GM23338 (cell line): ENCODE data around the gene PRKAB2. TPM values are rescaled to one million over a fixed set of nuclear protein-coding genes. Genes with fewer than 3 reads are reported as not detected.

ENCODE experiments used
- ATAC-seq: fragments of 200-7000 bp; cut with Tn5 transposase; 3 replicates; pipeline ENCODE4 v1.9.1; 2020
- DNase-seq: peaks from one replicate; pipeline ENCODE4 v3.0.0-alpha.2; 2015; ENCODE audit warnings: low spot score
- H2AFZ ChIP-seq: fragments of 200-600 bp; sonication (generic); 2 replicates; pipeline ENCODE4 v1.8.0; 2016; ENCODE audit warnings: antibody characterized with exemption, mild to moderate bottlenecking, moderate library complexity
- H3F3A ChIP-seq: fragments of 200-600 bp; sonication (generic); replicated peaks from 2 replicates; pipeline ENCODE4 v1.8.0; 2017; ENCODE audit warnings: antibody characterized with exemption, mixed run types, low read depth
- H3K27ac ChIP-seq: fragments of 200-600 bp; sonication (generic); 2 replicates; pipeline ENCODE4 v1.6.1; 2016; ENCODE audit warnings: low read depth
- H3K27me3 ChIP-seq: fragments of 200-600 bp; sonication (generic); 2 replicates; pipeline ENCODE4 v1.8.0; 2016; ENCODE audit warnings: mild to moderate bottlenecking, mixed run types, moderate library complexity; ENCODE audit not compliant: insufficient read depth
- H3K36me3 ChIP-seq: fragments of 200-600 bp; sonication (generic); 2 replicates; pipeline ENCODE4 v1.8.0; 2016; ENCODE audit warnings: mild to moderate bottlenecking; ENCODE audit not compliant: insufficient read depth
- H3K4me1 ChIP-seq: fragments of 200-600 bp; sonication (generic); 2 replicates; pipeline ENCODE4 v1.8.0; 2016; ENCODE audit warnings: mild to moderate bottlenecking, moderate library complexity; ENCODE audit not compliant: insufficient read depth
- H3K4me2 ChIP-seq: fragments of 200-600 bp; sonication (generic); 2 replicates; pipeline ENCODE4 v1.7.1; 2017; ENCODE audit warnings: mixed run types
- H3K4me3 ChIP-seq: fragments of 200-600 bp; sonication (generic); 2 replicates; pipeline ENCODE4 v1.6.1; 2016; ENCODE audit warnings: mixed run types
- H3K79me2 ChIP-seq: fragments of 200-600 bp; sonication (generic); replicated peaks from 2 replicates; pipeline ENCODE4 v1.8.0; 2017; ENCODE audit warnings: mild to moderate bottlenecking; ENCODE audit not compliant: insufficient read depth
- H3K9me2 ChIP-seq: fragments of 200-600 bp; sonication (generic); 2 replicates; pipeline ENCODE4 v1.8.0; 2017; ENCODE audit not compliant: insufficient read depth
- H4K20me1 ChIP-seq: fragments of 200-600 bp; sonication (generic); replicated peaks from 2 replicates; pipeline ENCODE4 v1.8.0; 2017; ENCODE audit warnings: mild to moderate bottlenecking; ENCODE audit not compliant: insufficient read depth
- H3K27ac Mint-ChIP-seq: 2 replicates; pipeline ENCODE4 v1.8.0; 2020; ENCODE audit warnings: inconsistent platforms, mild to moderate bottlenecking, moderate library complexity, mixed read lengths
- H3K27me3 Mint-ChIP-seq: 3 replicates; pipeline ENCODE4 v1.8.0; 2022; ENCODE audit warnings: low read depth, mild to moderate bottlenecking, moderate library complexity, mixed read lengths, inconsistent platforms; ENCODE audit not compliant: insufficient read depth, poor library complexity
- H3K36me3 Mint-ChIP-seq: 3 replicates; pipeline ENCODE4 v1.8.0; 2021; ENCODE audit warnings: low read depth, mild to moderate bottlenecking, inconsistent platforms, moderate library complexity, mixed read lengths
- H3K4me1 Mint-ChIP-seq: 3 replicates; pipeline ENCODE4 v1.8.0; 2020; ENCODE audit warnings: mild to moderate bottlenecking, inconsistent platforms, mixed read lengths
- H3K4me3 Mint-ChIP-seq: 3 replicates; pipeline ENCODE4 v1.8.0; 2021; ENCODE audit warnings: moderate library complexity, mild to moderate bottlenecking, inconsistent platforms, mixed read lengths
- H3K9me3 Mint-ChIP-seq: 3 replicates; pipeline ENCODE4 v1.8.0; 2020; ENCODE audit warnings: moderate library complexity, mild to moderate bottlenecking, inconsistent platforms, mixed read lengths
- CREB1 ChIP-seq: fragments of 250-450 bp; sonication (Bioruptor Pico); IDR thresholded peaks from 2 replicates; pipeline ENCODE4 v1.5.0; 2020; ENCODE audit warnings: low read depth, mild to moderate bottlenecking, moderate library complexity
- ETS1 ChIP-seq: IDR thresholded peaks from 2 replicates; pipeline ENCODE4 v1.6.1; 2016; ENCODE audit warnings: antibody characterized with exemption
- EZH2 ChIP-seq: fragments of 200-600 bp; sonication (generic); IDR thresholded peaks from one replicate; pipeline ENCODE4 v1.8.0; 2017; ENCODE audit warnings: antibody characterized with exemption, mild to moderate bottlenecking, low read depth; ENCODE audit not compliant: unreplicated experiment
- EZH2phosphoT487 ChIP-seq: fragments of 200-600 bp; sonication (generic); IDR thresholded peaks from one replicate; pipeline ENCODE4 v1.8.1; 2018; ENCODE audit warnings: antibody characterized with exemption; ENCODE audit not compliant: unreplicated experiment
- JUNB ChIP-seq: IDR thresholded peaks from one replicate; pipeline ENCODE4 v1.6.1; 2016; ENCODE audit warnings: antibody characterized with exemption; ENCODE audit not compliant: unreplicated experiment
- NANOG ChIP-seq: IDR thresholded peaks from 2 replicates; pipeline ENCODE4 v1.6.1; 2016; ENCODE audit warnings: antibody characterized with exemption, borderline replicate concordance
- POLR2AphosphoS5 ChIP-seq: IDR thresholded peaks from 2 replicates; pipeline ENCODE4 v1.6.1; 2016; ENCODE audit warnings: antibody characterized with exemption, low read depth
- REST ChIP-seq: IDR thresholded peaks from one replicate; pipeline ENCODE4 v1.6.1; 2018; ENCODE audit warnings: antibody characterized with exemption; ENCODE audit not compliant: unreplicated experiment
- STAT1 ChIP-seq: IDR thresholded peaks from one replicate; pipeline ENCODE4 v1.6.1; 2016; ENCODE audit warnings: antibody characterized with exemption; ENCODE audit not compliant: unreplicated experiment
- ZNF114 ChIP-seq: fragments of 250-450 bp; sonication (Bioruptor Pico); IDR thresholded peaks from 2 replicates; pipeline ENCODE4 v1.5.0; 2020; ENCODE audit warnings: mild to moderate bottlenecking, moderate library complexity
- ZNF331 ChIP-seq: fragments of 250-450 bp; sonication (Bioruptor Pico); IDR thresholded peaks from 2 replicates; pipeline ENCODE4 v1.5.0; 2020; ENCODE audit warnings: low read depth, mild to moderate bottlenecking, moderate library complexity
- polyA plus RNA-seq: library from polyadenylated mRNA; unstranded; fragments of >200 nt; fragmentation: Nextera tagmentation; extraction: Ambion mirVana; gene quantifications from 2 replicates; pipeline ENCODE4 v1.2.1, GENCODE V29; 2016
- total RNA-seq: library from RNA; depleted of rRNA; stranded (reverse); fragments of >200 nt; shearing (Covaris generic); gene quantifications from 2 replicates; pipeline ENCODE4 v1.2.3, GENCODE V29; 2014
- TF ChIP-seq, protein P1 (sequence below), 2 experiments: fragments of 200-600 bp in 1 of 2; sonication (generic) in 1 of 2; conservative IDR thresholded peaks; 2 replicates each; pipeline versions ENCODE4 v1.5.1 to v1.6.1; 2016 to 2017; ENCODE audit warnings: antibody characterized with exemption in 2 of 2, low read depth in 2 of 2, mild to moderate bottlenecking in 2 of 2, moderate library complexity in 1 of 2
- TF ChIP-seq, protein P2 (sequence below): fragments of 250-450 bp; sonication (Bioruptor Pico); IDR thresholded peaks from 2 replicates; pipeline ENCODE4 v1.5.0; 2020; ENCODE audit warnings: mild to moderate bottlenecking, moderate library complexity

PRKAB2 gene
- total and polyA plus RNA-seq, 2 experiments from 2014 or later: 15.9 to 32.2 TPM

- H3K4me1 ChIP-seq: no peaks in the 10 kb centered on the region
- Mint-ChIP-seq H3K4me3 (no peak overlapping the region), H3K4me1 (no peaks in the 10 kb centered on the region), H3K36me3 (no peaks in the 10 kb centered on the region), H3K27ac (no peak overlapping the region), H3K9me3 (no peaks in the 10 kb centered on the region), H3K27me3 (peaks cover 1% of the 10 kb centered on the region)
- H4K20me1 ChIP-seq: no peaks in the 10 kb centered on the region
- DNase-seq (no peak), ATAC-seq (no peak)
- no peak overlapping the region for H3K4me3 ChIP-seq
- TF ChIP-seq EZH2: no peak
- TF ChIP-seq, protein P1, sequence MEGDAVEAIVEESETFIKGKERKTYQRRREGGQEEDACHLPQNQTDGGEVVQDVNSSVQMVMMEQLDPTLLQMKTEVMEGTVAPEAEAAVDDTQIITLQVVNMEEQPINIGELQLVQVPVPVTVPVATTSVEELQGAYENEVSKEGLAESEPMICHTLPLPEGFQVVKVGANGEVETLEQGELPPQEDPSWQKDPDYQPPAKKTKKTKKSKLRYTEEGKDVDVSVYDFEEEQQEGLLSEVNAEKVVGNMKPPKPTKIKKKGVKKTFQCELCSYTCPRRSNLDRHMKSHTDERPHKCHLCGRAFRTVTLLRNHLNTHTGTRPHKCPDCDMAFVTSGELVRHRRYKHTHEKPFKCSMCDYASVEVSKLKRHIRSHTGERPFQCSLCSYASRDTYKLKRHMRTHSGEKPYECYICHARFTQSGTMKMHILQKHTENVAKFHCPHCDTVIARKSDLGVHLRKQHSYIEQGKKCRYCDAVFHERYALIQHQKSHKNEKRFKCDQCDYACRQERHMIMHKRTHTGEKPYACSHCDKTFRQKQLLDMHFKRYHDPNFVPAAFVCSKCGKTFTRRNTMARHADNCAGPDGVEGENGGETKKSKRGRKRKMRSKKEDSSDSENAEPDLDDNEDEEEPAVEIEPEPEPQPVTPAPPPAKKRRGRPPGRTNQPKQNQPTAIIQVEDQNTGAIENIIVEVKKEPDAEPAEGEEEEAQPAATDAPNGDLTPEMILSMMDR (conservative IDR thresholded peaks at IDR 0.05; ENCODE audit: low read depth in 2 of 2): no peak
- TF ChIP-seq ETS1: no peak
- no peak for TF ChIP-seq REST
- TF ChIP-seq STAT1: no peak
- no peak for TF ChIP-seq POLR2AphosphoS5
- no peak for TF ChIP-seq NANOG
- TF ChIP-seq, protein P2, sequence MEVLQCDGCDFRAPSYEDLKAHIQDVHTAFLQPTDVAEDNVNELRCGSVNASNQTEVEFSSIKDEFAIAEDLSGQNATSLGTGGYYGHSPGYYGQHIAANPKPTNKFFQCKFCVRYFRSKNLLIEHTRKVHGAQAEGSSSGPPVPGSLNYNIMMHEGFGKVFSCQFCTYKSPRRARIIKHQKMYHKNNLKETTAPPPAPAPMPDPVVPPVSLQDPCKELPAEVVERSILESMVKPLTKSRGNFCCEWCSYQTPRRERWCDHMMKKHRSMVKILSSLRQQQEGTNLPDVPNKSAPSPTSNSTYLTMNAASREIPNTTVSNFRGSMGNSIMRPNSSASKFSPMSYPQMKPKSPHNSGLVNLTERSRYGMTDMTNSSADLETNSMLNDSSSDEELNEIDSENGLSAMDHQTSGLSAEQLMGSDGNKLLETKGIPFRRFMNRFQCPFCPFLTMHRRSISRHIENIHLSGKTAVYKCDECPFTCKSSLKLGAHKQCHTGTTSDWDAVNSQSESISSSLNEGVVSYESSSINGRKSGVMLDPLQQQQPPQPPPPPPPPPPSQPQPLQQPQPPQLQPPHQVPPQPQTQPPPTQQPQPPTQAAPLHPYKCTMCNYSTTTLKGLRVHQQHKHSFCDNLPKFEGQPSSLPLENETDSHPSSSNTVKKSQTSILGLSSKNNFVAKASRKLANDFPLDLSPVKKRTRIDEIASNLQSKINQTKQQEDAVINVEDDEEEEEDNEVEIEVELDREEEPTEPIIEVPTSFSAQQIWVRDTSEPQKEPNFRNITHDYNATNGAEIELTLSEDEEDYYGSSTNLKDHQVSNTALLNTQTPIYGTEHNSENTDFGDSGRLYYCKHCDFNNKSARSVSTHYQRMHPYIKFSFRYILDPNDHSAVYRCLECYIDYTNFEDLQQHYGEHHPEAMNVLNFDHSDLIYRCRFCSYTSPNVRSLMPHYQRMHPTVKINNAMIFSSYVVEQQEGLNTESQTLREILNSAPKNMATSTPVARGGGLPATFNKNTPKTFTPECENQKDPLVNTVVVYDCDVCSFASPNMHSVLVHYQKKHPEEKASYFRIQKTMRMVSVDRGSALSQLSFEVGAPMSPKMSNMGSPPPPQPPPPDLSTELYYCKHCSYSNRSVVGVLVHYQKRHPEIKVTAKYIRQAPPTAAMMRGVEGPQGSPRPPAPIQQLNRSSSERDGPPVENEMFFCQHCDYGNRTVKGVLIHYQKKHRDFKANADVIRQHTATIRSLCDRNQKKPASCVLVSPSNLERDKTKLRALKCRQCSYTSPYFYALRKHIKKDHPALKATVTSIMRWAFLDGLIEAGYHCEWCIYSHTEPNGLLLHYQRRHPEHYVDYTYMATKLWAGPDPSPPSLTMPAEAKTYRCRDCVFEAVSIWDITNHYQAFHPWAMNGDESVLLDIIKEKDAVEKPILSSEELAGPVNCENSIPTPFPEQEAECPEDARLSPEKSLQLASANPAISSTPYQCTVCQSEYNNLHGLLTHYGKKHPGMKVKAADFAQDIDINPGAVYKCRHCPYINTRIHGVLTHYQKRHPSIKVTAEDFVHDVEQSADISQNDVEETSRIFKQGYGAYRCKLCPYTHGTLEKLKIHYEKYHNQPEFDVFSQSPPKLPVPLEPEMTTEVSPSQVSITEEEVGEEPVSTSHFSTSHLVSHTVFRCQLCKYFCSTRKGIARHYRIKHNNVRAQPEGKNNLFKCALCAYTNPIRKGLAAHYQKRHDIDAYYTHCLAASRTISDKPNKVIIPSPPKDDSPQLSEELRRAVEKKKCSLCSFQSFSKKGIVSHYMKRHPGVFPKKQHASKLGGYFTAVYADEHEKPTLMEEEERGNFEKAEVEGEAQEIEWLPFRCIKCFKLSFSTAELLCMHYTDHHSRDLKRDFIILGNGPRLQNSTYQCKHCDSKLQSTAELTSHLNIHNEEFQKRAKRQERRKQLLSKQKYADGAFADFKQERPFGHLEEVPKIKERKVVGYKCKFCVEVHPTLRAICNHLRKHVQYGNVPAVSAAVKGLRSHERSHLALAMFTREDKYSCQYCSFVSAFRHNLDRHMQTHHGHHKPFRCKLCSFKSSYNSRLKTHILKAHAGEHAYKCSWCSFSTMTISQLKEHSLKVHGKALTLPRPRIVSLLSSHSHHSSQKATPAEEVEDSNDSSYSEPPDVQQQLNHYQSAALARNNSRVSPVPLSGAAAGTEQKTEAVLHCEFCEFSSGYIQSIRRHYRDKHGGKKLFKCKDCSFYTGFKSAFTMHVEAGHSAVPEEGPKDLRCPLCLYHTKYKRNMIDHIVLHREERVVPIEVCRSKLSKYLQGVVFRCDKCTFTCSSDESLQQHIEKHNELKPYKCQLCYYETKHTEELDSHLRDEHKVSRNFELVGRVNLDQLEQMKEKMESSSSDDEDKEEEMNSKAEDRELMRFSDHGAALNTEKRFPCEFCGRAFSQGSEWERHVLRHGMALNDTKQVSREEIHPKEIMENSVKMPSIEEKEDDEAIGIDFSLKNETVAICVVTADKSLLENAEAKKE (CRISPR knock-in tag): no peak
- no peak for TF ChIP-seq ZNF114 (CRISPR knock-in tag)
- no peak for TF ChIP-seq EZH2phosphoT487
- TF ChIP-seq CREB1 (CRISPR knock-in tag): no peak
- TF ChIP-seq JUNB: no peak
- no peak for TF ChIP-seq ZNF331 (CRISPR knock-in tag)
- no peak overlapping the region for H2AFZ ChIP-seq
- H3K27ac ChIP-seq: no peak overlapping the region
- H3K4me2 ChIP-seq: no peak overlapping the region
- no peaks in the 10 kb centered on the region for H3K79me2 ChIP-seq
- H3F3A ChIP-seq: no peaks in the 10 kb centered on the region
- H3K27me3 ChIP-seq: no peaks in the 10 kb centered on the region
- H3K36me3 ChIP-seq: no peaks in the 10 kb centered on the region
- H3K9me2 ChIP-seq: 0 out of 2 replicates have a peak, but pooled peaks cover 3% of the 10 kb centered on the region
Measured at GRCh38 chr1:147211577-147211976, 39.3 kb upstream of the PRKAB2 start.
